ENCODE results near the gene AGAP1.

AGAP1 gene

GRCh38 chr2:235988271-235989015 lies 494.6 kb downstream of the AGAP1 start:
- DNase-seq = no peak

DNA sequence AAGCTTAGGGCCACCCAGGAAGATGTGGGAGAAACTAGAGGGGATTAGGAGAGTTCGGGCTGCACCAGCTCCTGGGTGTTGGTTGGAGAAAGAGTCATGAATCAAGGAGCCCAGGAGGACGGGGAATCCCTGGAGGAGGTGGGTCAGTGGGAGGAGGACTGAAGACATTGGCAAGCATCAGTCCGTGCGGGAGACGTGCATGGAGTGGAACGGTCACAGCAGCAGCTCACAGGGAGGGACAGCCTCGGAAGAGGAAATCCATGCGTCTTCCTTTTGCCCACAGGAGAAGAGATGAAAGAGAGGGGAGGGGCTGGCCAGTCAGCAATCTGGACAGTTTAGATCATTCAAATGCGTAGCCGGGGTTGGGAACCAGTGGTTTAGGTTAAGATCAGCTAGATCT lies 495.7 kb downstream of the AGAP1 start:
- no peak for DNase-seq

DNA sequence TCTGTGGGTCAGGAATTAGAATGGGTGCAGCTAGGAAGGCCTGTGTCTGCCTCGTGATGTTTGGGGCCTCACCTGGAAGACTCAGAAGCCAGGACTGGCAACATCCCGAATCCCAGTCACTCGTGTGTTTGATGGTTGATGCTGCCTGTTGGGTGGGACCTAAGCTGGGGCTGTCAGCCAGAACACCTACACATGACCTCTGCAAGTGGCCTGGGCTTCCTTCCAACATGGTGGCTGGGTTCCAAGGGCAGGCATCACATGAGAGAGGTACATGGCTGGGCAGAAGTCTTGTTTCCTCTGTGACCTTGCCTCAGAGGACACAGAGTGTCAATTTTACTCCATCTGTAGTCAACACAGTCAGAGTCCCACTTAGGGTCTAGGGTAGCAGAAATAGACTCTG lies 496.5 kb downstream of the AGAP1 start:
- no peak for DNase-seq

DNA sequence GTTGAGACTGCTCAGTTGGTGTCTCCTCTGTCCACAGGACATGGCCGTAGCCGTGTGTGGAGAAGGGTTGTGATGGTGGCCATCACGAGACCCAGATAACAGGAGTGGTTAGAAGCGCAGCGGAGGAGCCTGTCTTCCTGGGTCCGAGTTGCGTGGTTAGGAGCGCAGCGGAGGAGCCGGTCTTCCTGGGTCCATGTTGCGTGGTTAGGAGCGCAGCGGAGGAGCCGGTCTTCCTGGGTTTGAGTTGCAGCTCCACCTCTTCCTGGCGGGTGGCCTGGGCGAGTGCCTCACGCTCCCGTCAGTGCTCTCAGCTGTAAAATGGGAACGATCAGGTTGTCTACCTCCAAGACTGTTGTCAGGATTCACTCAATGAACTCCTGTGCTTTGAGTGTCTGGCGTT lies 498.2 kb downstream of the AGAP1 start:
- no peak for DNase-seq

DNA sequence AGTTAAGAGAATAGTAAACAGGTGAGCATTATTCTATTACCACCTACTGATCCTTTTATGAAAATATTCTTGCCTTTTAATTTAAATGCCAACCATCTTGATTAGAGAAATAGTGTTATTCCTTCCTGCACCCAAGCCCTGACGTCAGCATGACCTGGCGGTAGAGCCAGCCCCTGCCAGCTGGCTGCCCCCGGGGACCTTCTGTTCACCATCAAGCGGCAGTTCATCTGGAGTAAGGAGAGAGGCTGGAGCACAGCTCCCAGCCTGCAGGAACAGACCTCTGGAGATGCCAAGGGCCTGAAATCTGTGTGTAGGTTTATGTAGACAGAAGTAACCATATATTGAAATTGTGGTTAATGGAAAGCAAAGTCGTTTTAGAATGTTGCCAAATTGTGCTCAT lies 502.6 kb downstream of the AGAP1 start:
- no peak for DNase-seq

DNA sequence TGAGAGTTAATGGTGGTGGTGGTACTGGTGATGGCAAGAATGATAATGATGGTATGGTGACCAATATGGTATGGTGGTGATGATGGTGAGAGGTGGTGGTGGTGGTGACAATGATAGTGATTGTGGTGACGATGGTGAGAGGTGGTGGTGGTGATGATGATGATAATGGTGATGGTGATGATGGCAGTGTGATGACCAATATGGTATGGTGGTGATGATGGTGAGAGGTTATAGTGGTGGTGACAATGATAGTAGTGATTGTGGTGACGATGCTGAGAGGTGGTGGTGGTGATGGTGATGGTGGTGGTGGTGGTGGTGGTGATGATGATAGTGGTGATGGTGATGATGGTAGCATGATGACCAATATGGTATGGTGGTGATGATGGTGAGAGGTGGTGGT lies 505.2 kb downstream of the AGAP1 start:
- no peak for DNase-seq

GRCh38 chr2:236001166-236001828 lies 507.5 kb downstream of the AGAP1 start:
- DNase-seq = no peak

DNA sequence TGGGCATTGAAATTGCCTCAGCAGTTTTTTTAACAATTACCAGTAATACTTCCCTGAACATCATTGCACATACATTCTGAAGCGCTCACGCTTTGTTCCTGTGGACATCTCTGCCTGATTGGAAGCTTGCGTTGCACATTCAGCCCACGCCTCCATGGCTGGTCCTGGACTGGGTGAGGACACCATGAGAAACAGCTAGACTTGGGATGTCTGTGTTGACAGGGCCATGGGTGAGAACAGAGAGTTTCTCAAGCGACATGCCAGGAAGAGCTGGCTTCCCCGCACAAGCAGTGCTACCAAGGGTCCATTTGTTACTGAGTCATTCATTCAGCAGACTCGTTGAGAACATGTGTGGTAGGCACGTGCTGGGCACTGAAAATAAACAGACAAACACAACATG lies 508.0 kb downstream of the AGAP1 start:
- DNase-seq = no peak

GRCh38 chr2:236008006-236008405 lies 514.2 kb downstream of the AGAP1 start:
- no peak for DNase-seq

DNA sequence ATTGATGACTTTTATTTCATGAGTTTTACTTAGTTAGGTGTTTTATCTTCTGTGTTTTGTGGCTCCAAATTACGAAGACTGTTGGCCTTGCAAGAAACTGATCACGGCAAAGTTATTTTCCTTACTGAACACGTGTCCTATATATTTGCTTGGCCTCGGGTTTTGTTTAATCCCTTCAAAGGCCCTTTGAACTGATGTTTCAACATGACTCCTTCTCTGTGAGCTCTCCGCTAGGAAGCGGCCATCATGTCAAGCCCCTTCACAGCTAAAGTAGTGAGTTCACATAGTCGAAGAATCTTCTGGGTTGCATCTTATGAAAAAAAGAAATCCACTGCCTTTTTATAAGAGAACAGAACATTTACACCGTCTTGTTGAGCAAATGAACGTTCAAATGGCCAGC lies 515.0 kb downstream of the AGAP1 start:
- no peak for DNase-seq

DNA sequence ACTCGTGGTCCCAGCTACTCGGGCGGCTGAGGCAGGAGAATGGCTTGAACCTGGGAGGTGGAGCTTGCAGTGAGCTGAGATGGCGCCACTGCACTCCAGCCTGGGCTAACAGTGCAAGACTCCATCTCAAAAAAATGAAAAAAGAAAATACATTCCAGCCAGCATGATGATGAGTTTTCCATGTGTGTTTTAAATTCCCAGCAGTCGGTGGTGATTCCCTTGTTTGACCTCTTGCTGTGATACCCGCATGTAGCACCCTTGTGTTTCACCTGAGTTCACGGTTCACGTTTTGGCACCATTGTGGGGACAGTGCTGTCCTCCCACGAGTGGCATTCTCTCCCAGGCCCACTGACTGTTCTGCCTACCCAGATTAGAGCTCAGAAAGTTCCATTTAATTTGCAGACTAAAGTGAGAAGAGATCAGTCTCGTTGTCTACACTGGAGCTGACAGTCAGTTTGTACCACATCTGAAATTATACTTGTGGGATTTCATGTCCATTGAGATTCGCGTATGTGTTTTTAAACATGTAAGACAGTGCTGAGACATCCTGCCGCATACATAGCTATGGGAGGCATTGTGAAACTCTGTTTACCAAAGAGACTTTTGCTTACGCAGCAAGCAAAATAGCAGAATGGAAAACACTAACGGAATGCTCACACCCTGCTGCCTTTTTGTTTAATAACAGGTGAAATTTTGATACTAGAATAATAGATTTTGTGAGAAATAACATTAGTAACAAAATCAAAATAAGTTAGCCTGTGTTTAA lies 517.3 kb downstream of the AGAP1 start:
- DNase-seq = no peak

DNA sequence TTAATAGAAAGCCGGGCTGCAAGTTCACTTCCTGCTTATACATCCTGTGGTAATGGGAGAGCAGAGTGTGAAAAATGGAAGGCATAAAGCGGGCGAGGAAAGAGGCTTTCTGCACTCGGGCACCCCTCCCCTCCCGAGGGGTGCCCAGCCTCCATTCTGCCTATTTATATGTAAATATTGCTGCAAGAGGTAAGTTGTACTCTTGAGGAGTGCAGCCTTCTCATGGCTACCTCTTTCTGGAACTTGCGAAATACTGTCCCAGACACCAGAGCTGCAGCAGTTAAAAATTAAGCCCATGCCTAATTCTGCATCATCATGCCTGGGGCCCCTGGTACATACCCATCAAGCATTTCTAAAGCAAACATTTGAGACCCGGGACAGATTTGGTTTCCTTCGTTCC lies 518.3 kb downstream of the AGAP1 start:
- no peak for DNase-seq

DNA sequence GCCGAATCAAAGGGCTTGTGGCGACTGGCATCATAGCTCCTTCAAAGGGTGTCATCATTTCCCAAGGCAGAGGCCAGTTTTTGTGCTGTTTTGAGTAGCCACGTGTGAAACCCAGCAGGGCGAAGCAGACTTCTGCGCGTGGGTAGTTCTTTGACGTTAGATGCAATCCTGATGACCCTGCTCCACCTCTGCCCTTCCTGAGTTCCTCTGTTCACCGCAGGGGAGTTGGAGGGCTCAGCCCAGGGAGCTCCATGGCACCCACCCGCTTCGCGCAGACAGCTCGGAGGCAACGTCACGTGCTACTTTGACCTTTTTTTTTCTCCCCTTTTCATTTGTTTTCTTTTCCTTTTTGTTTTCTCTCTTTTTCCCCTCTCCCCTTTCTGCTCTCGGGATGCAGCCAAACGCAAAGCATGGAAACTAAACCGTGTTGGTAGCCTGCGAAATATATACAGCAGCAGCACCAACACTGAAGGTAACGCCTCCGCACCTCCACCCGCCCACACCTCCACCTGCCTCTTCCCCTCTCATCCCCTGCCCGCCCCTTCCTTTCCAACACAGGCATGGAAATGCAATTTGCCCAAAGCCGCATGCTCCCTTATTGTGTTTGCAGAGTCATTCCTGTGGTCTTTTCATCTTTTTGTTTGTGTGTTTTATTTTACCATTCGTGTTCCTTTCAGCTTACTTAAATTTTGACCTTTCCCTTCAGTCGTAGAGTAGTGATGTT lies 520.7 kb downstream of the AGAP1 start:
- no peak for DNase-seq

DNA sequence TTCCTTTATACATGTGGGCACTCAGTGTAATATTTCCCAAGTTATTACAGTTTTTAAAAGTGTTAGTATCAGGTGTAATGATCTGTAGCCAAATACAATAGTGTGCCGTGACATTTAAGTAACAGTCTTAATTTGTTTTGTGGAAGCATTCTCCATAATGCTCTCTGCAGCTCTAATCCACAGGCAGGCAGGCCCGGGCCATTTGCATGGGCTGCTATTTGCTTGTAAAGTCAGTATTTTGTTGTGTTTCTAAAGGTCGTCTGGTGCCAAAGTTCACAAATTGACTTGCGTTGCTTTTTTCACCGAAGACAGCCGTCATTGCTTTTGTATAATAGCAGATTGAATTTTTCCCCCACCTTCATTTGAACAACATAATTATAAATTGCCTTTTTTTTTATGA lies 521.3 kb downstream of the AGAP1 start:
- no peak for DNase-seq

DNA sequence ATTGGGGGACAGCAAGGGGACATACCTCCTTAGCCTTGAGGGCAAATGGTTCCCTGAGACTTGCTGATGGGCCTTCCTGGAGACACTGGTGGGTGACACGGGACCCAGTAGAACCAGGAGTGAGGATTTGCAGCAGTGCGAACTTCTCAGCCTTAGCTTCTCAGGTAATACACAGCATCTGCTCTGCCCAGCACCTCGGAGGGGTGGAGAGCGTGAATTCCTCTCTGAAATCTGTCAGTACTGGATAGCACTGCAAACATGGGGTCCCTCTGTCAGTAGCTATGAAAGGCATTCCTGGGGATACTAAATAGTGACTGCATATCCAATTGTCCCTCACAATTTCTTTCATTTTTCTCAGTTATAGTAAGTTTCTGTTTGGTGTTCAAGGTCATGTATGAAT lies 522.7 kb downstream of the AGAP1 start:
- DNase-seq = no peak

DNA sequence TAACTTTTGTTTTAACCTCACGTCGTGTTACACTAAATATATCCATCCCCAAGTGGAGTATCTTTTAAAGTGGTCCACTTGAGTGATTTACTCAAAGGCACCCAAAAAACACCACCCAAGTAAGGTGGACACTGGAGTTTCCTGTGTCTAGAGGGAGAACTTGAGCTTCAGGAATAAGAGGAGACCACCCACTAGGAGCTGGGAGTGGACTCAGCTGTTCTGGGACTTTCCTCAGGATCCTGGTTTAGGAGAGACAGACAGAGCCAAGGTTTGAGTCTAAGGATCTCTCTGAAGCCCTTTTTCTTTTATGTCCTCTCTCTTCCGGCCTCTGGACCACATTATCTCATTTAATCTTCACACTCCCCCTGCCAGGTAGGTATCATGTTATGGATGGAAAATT lies 523.6 kb downstream of the AGAP1 start:
- DNase-seq = no peak

- no peak for DNase-seq
These were observed 525.6 kb downstream of the AGAP1 start for GRCh38 chr2:236019434-236019833.

- no peak for DNase-seq
These were observed 527.7 kb downstream of the AGAP1 start for GRCh38 chr2:236021499-236022057.

GRCh38 chr2:236022128-236022527 lies 528.3 kb downstream of the AGAP1 start:
- DNase-seq = no peak

DNA sequence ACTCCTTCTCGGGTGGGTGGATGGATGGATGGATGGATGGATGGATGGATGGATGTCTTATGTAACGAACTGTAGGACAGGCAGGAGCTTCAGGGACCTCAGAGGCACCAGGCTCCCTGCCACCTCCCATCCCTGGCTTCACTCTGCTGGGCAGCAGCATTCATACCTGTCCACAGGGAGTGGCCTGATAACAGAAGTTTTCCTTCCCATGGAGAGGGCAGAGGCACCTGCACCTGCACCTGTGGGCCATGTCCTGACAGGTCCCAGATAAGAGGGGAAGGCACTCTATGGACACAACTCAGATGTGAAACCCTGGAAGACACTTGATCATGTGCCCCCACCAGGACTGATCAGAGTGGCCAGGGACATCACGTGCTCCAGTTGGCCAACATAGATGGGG lies 532.0 kb downstream of the AGAP1 start:
- DNase-seq = no peak

DNA sequence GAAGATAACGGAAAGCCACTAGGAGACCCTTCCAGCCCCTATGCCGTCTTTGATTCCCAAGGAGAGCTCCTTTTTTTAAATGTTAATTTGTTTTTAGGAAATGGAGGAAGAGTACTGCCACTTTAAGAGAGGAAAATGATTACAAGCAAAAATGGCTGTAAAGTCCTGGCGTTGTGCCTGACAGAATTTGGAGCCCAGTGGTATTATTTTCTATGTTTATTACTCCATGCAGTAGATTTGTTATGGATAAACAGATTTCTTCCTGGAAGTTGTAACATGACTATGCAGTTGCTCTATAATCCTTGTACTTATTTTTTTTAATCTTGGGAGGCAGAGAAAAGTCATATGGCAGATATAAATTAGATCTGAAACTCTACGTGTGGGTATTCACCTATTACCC lies 533.0 kb downstream of the AGAP1 start:
- DNase-seq = no peak

DNA sequence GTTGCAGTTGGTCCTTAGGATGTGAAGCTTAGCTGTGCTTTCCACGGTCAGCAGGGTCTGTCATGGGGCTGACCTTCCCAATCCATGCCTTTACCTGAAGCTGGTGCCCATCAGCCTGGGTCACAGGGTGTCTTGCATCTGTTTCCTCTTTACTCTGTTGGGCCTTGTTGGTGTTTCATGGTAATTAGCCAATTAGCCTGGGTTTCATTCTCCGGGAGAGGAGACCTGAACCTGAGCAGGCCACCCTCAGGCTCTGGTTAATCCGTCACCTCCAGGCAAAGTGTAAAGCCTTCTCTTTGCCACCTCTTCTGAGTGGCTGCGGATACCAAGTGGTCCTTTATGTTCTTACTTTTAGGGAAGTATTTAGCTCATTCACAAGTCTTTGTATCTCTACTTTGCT lies 534.2 kb downstream of the AGAP1 start:
- no peak for DNase-seq

GRCh38 chr2:236033462-236033861 lies 539.6 kb downstream of the AGAP1 start:
- DNase-seq = no peak
